Middle frontal gyrus (tissue), 1 donor: ENCODE measurements around the gene SNRPD2.

ENCODE experiments used
- DNase-seq: peaks from one replicate; pipeline ENCODE4 v3.0.0-alpha.2; 2015; ENCODE audit warnings: low spot score; ENCODE audit errors: extremely low spot score

The SNRPD2 gene

GRCh38 chr19:45657520-45658167 is 34.1 kb downstream of the SNRPD2 start:
- DNase-seq: no peak

GRCh38 chr19:45655073-45655472 is 36.7 kb downstream of the SNRPD2 start:
- DNase-seq: no peak

GRCh38 chr19:45653634-45654033 is 38.1 kb downstream of the SNRPD2 start:
- no peak for DNase-seq

GRCh38 chr19:45650722-45651121 is 41.0 kb downstream of the SNRPD2 start:
- DNase-seq: no peak

- DNase-seq: no peak
Measured at GRCh38 chr19:45646345-45646698, 45.4 kb downstream of the SNRPD2 start.

GRCh38 chr19:45645631-45646344 is 46.0 kb downstream of the SNRPD2 start:
- DNase-seq: peak; percentile 91

GRCh38 chr19:45645068-45645630 is 46.6 kb downstream of the SNRPD2 start:
- DNase-seq: peak; percentile 95

GRCh38 chr19:45643927-45644771 is 47.6 kb downstream of the SNRPD2 start:
- DNase-seq: no peak

GRCh38 chr19:45643024-45643926 is 48.5 kb downstream of the SNRPD2 start:
- DNase-seq: peak; percentile 75

GRCh38 chr19:45641274-45642105 is 50.3 kb downstream of the SNRPD2 start:
- no peak for DNase-seq

GRCh38 chr19:45640849-45641273 is 50.9 kb downstream of the SNRPD2 start:
- no peak for DNase-seq

GRCh38 chr19:45638930-45639729 is 52.6 kb downstream of the SNRPD2 start, which contains the start of gene EML2:
EML2 (minus strand) TSS chr19:45639397; CDS start chr19:45639376, 21 bp downstream.
- DNase-seq: no peak

GRCh38 chr19:45637890-45638667 is 53.7 kb downstream of the SNRPD2 start:
- no peak for DNase-seq
